CD4-positive, CD25-positive, alpha-beta regulatory T cell (primary cell): ENCODE results near the gene PCK1. TPM values are rescaled to one million over a fixed set of nuclear protein-coding genes. Genes with fewer than 3 reads are reported as not detected.

Source experiments
- ATAC-seq, 2 donors: fragments of 150-1000 bp; cut with Tn5 transposase; one replicate each; pipeline ENCODE4 v1.10.0; 2021; ENCODE audit warnings: low read depth in 2 of 2, moderate number of reproducible peaks in 2 of 2, moderate library complexity in 1 of 2
- DNase-seq, 3 donors: peaks; one replicate each; pipeline versions ENCODE4 v3.0.0 to v3.0.0-alpha.2; 2012 to 2022; ENCODE audit warnings: mixed read lengths in 1 of 3
- H3K27ac ChIP-seq: one replicate; pipeline ENCODE4 v1.7.0; 2013; ENCODE audit warnings: mild to moderate bottlenecking, low read length; ENCODE audit not compliant: insufficient read depth, poor library complexity, severe bottlenecking
- H3K27me3 ChIP-seq: one replicate; pipeline ENCODE4 v1.7.0; 2013; ENCODE audit warnings: low read length; ENCODE audit not compliant: control insufficient read depth, insufficient read depth
- H3K36me3 ChIP-seq: one replicate; pipeline ENCODE4 v1.7.0; 2013; ENCODE audit warnings: mild to moderate bottlenecking, low read length, moderate library complexity; ENCODE audit not compliant: control insufficient read depth, insufficient read depth
- H3K4me1 ChIP-seq: 2 replicates; pipeline ENCODE4 v1.7.0; 2013; ENCODE audit warnings: mild to moderate bottlenecking, low read length; ENCODE audit not compliant: insufficient read depth, control insufficient read depth, poor library complexity, severe bottlenecking
- H3K4me3 ChIP-seq: one replicate; pipeline ENCODE4 v1.7.0; 2013; ENCODE audit warnings: low read depth, mild to moderate bottlenecking, low read length, moderate library complexity
- H3K9me3 ChIP-seq, 2 experiments: 1 replicate in 1 of 2; 2 replicates in 1 of 2; pipeline ENCODE4 v1.7.0; 2013; ENCODE audit warnings: low read length in 2 of 2, mild to moderate bottlenecking in 1 of 2, moderate library complexity in 1 of 2; ENCODE audit not compliant: control insufficient read depth in 2 of 2
- H3K27ac Mint-ChIP-seq, 3 donors: one replicate each; pipeline ENCODE4 v1.8.0; 2020 to 2022; ENCODE audit warnings: mild to moderate bottlenecking in 3 of 3, mixed read lengths in 3 of 3, moderate library complexity in 2 of 3
- H3K27me3 Mint-ChIP-seq: one replicate; pipeline ENCODE4 v1.8.0; 2022; ENCODE audit warnings: mild to moderate bottlenecking, mixed read lengths
- H3K36me3 Mint-ChIP-seq: one replicate; pipeline ENCODE4 v1.8.0; 2020; ENCODE audit warnings: mixed read lengths
- H3K4me1 Mint-ChIP-seq, 4 donors: one replicate each; pipeline ENCODE4 v1.8.0; 2020 to 2022; ENCODE audit warnings: mixed read lengths in 4 of 4, mild to moderate bottlenecking in 1 of 4
- H3K4me3 Mint-ChIP-seq, 4 donors: one replicate each; pipeline ENCODE4 v1.8.0; 2020 to 2022; ENCODE audit warnings: mild to moderate bottlenecking in 4 of 4, mixed read lengths in 4 of 4, moderate library complexity in 3 of 4
- H3K9me3 Mint-ChIP-seq, 7 donors: one replicate each; pipeline ENCODE4 v1.8.0; 2020 to 2022; ENCODE audit warnings: mixed read lengths in 7 of 7, mild to moderate bottlenecking in 3 of 7, moderate library complexity in 2 of 7
- polyA plus RNA-seq, 4 donors: library from polyadenylated mRNA; unstranded; fragments of 300-500 nt; fragmentation: Illumina TruSeq; gene quantifications; one replicate each; pipeline ENCODE4 v1.2.3, GENCODE V29; 2021
- total RNA-seq: library from RNA; stranded (reverse); gene quantifications from one replicate; pipeline ENCODE4 v1.2.3, GENCODE V29; 2022

PCK1 gene
- total and polyA plus RNA-seq, 5 donors from 2014 or later: not detected

GRCh38 chr20:57548177-57549058 is 12.5 kb upstream of the PCK1 start:
- Mint-ChIP-seq H3K36me3 (no peaks in the 10 kb centered on the region), H3K27ac (no peak overlapping the region), H3K4me1 (no peaks in the 10 kb centered on the region), H3K4me3 (no peak overlapping the region), H3K9me3 (peaks cover 0 to 1% (median 0%) of the 10 kb centered on the region in 7 donors), H3K27me3 (peaks cover 11% of the 10 kb centered on the region)
- Histone ChIP-seq H3K4me1 (no peaks in the 10 kb centered on the region), H3K9me3 (no peaks in the 10 kb centered on the region), H3K27ac (no peak overlapping the region), H3K36me3 (no peaks in the 10 kb centered on the region), H3K27me3 (peaks cover 5% of the 10 kb centered on the region), H3K4me3 (no peak overlapping the region)
- DNase-seq: no peak
- ATAC-seq: no peak

DNA sequence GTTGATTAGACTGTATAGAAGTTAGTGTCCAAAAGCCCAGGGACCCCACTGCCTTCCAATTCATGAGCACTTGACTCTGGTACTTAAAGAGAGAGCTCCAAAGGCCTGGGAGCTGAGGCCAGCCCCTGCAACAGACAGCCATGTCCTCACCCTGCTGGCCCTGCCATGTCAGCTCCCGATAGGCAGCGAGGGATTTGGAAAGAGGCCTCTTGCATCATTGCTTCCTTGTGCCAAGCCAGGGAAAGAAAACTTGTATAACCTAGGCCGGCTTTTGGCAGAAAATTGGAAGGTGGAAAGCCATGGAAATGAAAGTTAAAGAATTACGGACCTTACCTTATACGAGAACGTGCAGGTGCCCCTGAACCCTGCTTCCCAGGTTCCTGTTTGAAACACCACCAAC is 8.4 kb upstream of the PCK1 start:
- Histone ChIP-seq H3K9me3 (no peaks in the 10 kb centered on the region), H3K27me3 (peaks cover 7% of the 10 kb centered on the region), H3K36me3 (no peaks in the 10 kb centered on the region), H3K4me1 (no peaks in the 10 kb centered on the region), H3K27ac (no peak overlapping the region), H3K4me3 (no peak overlapping the region)
- Mint-ChIP-seq H3K9me3 (peaks cover 0 to 2% (median 0%) of the 10 kb centered on the region in 7 donors), H3K4me1 (no peaks in the 10 kb centered on the region), H3K36me3 (no peaks in the 10 kb centered on the region), H3K27me3 (peaks cover 7% of the 10 kb centered on the region), H3K4me3 (no peak overlapping the region), H3K27ac (no peak overlapping the region)
- ATAC-seq: no peak
- DNase-seq: no peak

DNA sequence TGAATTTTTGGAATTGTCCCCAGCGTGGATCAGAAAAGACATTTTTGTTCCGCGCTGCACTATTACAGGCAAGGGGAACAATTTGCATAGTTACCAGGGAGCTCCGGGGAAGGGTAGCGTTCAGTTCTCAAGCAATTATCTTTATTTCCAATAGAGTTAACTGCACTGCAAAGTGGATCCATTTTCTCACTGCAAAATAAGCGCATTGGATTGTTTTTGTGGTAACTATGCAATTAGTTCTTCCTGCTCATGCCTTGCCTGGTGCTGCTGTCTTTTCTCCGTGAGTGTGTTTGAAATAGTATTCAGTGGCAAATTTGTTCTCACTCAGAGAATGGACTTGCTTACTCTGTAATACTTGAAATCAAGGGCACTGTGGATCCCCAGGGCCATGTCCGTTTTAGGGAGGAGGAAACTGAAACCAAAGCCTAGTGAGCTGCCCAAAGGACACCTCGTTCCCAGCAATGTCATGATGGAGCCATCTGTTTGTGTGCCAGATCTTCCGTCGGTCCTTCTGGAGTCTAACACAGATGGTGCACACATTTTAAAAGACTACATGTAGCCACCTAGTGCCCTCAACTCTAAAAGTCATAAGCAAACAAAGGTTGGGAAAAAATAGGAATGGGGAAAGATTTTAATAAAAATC is 7.4 kb upstream of the PCK1 start:
- Mint-ChIP-seq H3K4me3 (no peak overlapping the region), H3K4me1 (no peaks in the 10 kb centered on the region), H3K9me3 (peaks cover 0 to 2% (median 0%) of the 10 kb centered on the region in 7 donors), H3K27ac (no peak overlapping the region), H3K27me3 (peaks cover 7% of the 10 kb centered on the region), H3K36me3 (no peaks in the 10 kb centered on the region)
- no peak for DNase-seq
- Histone ChIP-seq H3K4me3 (no peak overlapping the region), H3K27me3 (peaks cover 4% of the 10 kb centered on the region), H3K36me3 (no peaks in the 10 kb centered on the region), H3K9me3 (no peaks in the 10 kb centered on the region), H3K27ac (no peak overlapping the region), H3K4me1 (no peaks in the 10 kb centered on the region)
- ATAC-seq: no peak

- Histone ChIP-seq H3K27ac (no peak overlapping the region), H3K4me3 (no peak overlapping the region), H3K9me3 (no peaks in the 10 kb centered on the region), H3K27me3 (peaks cover 2% of the 10 kb centered on the region), H3K36me3 (no peaks in the 10 kb centered on the region), H3K4me1 (no peaks in the 10 kb centered on the region)
- H3K36me3 Mint-ChIP-seq: no peaks in the 10 kb centered on the region
- no peak overlapping the region for H3K27ac Mint-ChIP-seq
- ATAC-seq (no peak), DNase-seq (no peak)
- H3K27me3 Mint-ChIP-seq: peaks cover 7% of the 10 kb centered on the region
- no peak overlapping the region for H3K4me3 Mint-ChIP-seq
- peaks cover 0 to 2% (median 0%) of the 10 kb centered on the region in 7 donors for H3K9me3 Mint-ChIP-seq
- no peaks in the 10 kb centered on the region for H3K4me1 Mint-ChIP-seq
Observed at GRCh38 chr20:57555457-57556184, 5.3 kb upstream of the PCK1 start.

GRCh38 chr20:57556980-57557274 is 4.0 kb upstream of the PCK1 start:
- Mint-ChIP-seq H3K4me3 (no peak overlapping the region), H3K27ac (no peak overlapping the region), H3K27me3 (peaks cover 7% of the 10 kb centered on the region), H3K9me3 (peaks cover 0 to 2% (median 0%) of the 10 kb centered on the region in 7 donors), H3K4me1 (no peaks in the 10 kb centered on the region), H3K36me3 (no peaks in the 10 kb centered on the region)
- H3K4me1 ChIP-seq: no peaks in the 10 kb centered on the region
- DNase-seq (no peak), ATAC-seq (no peak)
- H3K27ac ChIP-seq: no peak overlapping the region
- H3K9me3 ChIP-seq: no peaks in the 10 kb centered on the region
- H3K27me3 ChIP-seq: peaks cover 2% of the 10 kb centered on the region
- H3K36me3 ChIP-seq: no peaks in the 10 kb centered on the region
- no peak overlapping the region for H3K4me3 ChIP-seq

DNA sequence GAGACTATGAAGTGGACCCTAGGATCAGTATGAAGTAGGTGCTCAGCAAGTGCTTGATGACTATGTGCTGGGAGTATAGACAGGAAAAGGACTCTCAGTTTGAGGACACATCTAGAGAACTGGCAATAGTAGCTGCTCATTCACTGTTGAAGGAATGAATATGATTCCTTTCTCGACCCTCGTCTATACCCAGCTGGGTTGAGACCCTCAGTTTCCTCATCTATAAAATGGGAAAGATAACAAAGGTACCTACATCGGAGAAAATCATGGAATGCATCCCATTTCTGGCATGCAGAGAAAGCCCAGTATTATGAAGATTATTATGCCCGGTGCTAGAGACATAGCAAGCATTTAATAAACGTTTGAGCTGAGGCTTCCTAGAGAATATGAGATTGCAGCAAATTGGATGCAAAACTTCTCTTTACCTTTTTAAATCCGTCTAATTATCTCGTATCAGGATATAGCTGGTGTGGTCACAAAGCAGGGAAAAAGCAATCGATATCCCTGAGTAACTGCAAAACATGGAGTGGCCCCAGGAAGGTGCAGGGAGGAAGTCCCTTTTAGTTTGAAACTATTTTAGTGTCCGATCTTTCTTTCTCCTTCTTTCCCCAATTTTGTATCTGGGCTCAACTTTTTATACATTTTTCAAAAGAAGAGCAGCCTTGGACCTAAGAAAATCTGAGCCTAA is 2.8 kb upstream of the PCK1 start:
- Histone ChIP-seq H3K27me3 (peaks cover 2% of the 10 kb centered on the region), H3K9me3 (no peaks in the 10 kb centered on the region), H3K27ac (no peak overlapping the region), H3K4me3 (no peak overlapping the region), H3K4me1 (no peaks in the 10 kb centered on the region), H3K36me3 (no peaks in the 10 kb centered on the region)
- DNase-seq: no peak
- Mint-ChIP-seq H3K27ac (no peak overlapping the region), H3K27me3 (peaks cover 7% of the 10 kb centered on the region), H3K4me1 (no peaks in the 10 kb centered on the region), H3K9me3 (peaks cover 0 to 2% (median 0%) of the 10 kb centered on the region in 7 donors), H3K4me3 (no peak overlapping the region), H3K36me3 (no peaks in the 10 kb centered on the region)
- no peak for ATAC-seq

DNA sequence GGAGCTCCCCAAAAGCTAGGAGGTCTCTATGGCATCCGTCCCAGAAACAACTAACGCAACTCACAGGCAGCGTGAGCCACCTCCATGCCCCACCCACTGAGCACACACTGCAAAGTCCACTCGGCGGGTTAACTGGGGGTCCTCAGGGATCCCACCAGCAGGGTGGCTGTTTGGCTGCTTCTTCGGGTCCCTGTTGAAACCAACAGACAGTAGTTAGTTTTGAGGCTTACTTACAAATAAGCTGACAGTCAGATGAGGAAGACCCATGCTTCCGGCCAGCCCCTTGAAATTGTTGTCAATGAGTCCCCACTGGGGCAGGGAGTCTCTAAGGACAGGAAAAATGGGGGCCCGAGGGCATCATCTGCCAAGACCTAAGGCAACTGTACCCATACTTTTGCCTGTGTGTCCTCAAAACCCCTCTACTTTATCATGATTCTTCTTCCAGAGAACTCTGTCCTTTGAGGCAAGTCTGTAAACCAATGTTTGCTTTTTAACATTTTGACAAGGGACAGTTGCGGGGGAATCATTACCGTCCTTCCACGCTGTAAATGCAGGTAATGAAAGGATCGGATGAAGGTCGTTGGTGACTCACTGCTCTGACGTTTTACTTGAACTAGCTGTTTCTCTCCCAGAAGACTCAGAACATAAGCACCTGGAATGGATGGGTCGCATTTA is 2.2 kb upstream of the PCK1 start:
- peaks cover 7% of the 10 kb centered on the region for H3K27me3 Mint-ChIP-seq

More for the DNA sequence above, 2.2 kb upstream of the PCK1 start:
- H3K4me1 Mint-ChIP-seq: no peaks in the 10 kb centered on the region
- H3K9me3 ChIP-seq: no peaks in the 10 kb centered on the region
- H3K27ac Mint-ChIP-seq: no peak overlapping the region
- peaks cover 0 to 2% (median 0%) of the 10 kb centered on the region in 7 donors for H3K9me3 Mint-ChIP-seq
- no peak overlapping the region for H3K4me3 Mint-ChIP-seq
- H3K36me3 ChIP-seq: no peaks in the 10 kb centered on the region
- no peak for ATAC-seq
- DNase-seq: no peak
- no peak overlapping the region for H3K27ac ChIP-seq
- H3K36me3 Mint-ChIP-seq: no peaks in the 10 kb centered on the region
- H3K27me3 ChIP-seq: peaks cover 2% of the 10 kb centered on the region
- no peaks in the 10 kb centered on the region for H3K4me1 ChIP-seq
- H3K4me3 ChIP-seq: no peak overlapping the region
